ENCODE results near the gene REV3L. TPM values are rescaled to one million over a fixed set of nuclear protein-coding genes. Genes with fewer than 3 reads are reported as not detected.

Gene REV3L
- total and polyA plus RNA-seq, 8 donors = 29.3 to 68.6 (median 57.4) TPM

GRCh38 chr6:111461860-111462259 lies 21.2 kb downstream of the REV3L start:
- Histone ChIP-seq H3K9me3 (peaks cover 0 to 10% of the 10 kb centered on the region in 2 donors), H3K27ac (no peak overlapping the region), H3K36me3 (peaks cover 0 to 7% of the 10 kb centered on the region in 2 donors), H3K4me3 (no peak overlapping the region), H3K27me3 (no peaks in the 10 kb centered on the region), H3K4me1 (peaks cover 18 to 25% of the 10 kb centered on the region in 2 donors)
- no peak for TF ChIP-seq CTCF (IDR thresholded peaks at IDR 0.05)
- ATAC-seq (peak; percentile 14), DNase-seq (no peak)
- intact Hi-C loops (cut with DNase I) = no loop called here

- no peak for DNase-seq
- H3K4me1 ChIP-seq = peaks cover 18 to 25% of the 10 kb centered on the region in 2 donors
- peaks cover 0 to 10% of the 10 kb centered on the region in 2 donors for H3K9me3 ChIP-seq
- no peaks in the 10 kb centered on the region for H3K27me3 ChIP-seq
- H3K4me3 ChIP-seq = no peak overlapping the region
- ATAC-seq = no peak
- H3K36me3 ChIP-seq = peaks cover 0 to 7% of the 10 kb centered on the region in 2 donors
- no peak for TF ChIP-seq CTCF (IDR thresholded peaks at IDR 0.05)
- intact Hi-C loops (cut with DNase I) = no loop called here
- no peak overlapping the region for H3K27ac ChIP-seq
Measured at GRCh38 chr6:111458670-111459232, 24.3 kb downstream of the REV3L start.

- DNase-seq (peak in 1 of 4 donors; percentile 44), ATAC-seq (no peak)
- intact Hi-C loops (cut with DNase I) = no loop called here
- Histone ChIP-seq H3K27me3 (no peaks in the 10 kb centered on the region), H3K4me3 (no peak overlapping the region), H3K4me1 (peaks cover 0 to 3% of the 10 kb centered on the region in 2 donors), H3K9me3 (peaks cover 0 to 10% of the 10 kb centered on the region in 2 donors), H3K27ac (no peak overlapping the region), H3K36me3 (peaks cover 0 to 7% of the 10 kb centered on the region in 2 donors)
- no peak for TF ChIP-seq CTCF (IDR thresholded peaks at IDR 0.05)
Measured at GRCh38 chr6:111456208-111456607, 26.8 kb downstream of the REV3L start.

GRCh38 chr6:111450636-111451035 lies 32.4 kb downstream of the REV3L start:
- peaks cover 0 to 6% of the 10 kb centered on the region in 2 donors for H3K4me1 ChIP-seq
- no peaks in the 10 kb centered on the region for H3K36me3 ChIP-seq
- intact Hi-C loops (cut with DNase I) = no loop called here
- no peak for DNase-seq
- TF ChIP-seq CTCF (IDR thresholded peaks at IDR 0.05) = no peak
- no peak for ATAC-seq
- H3K9me3 ChIP-seq = no peaks in the 10 kb centered on the region
- H3K4me3 ChIP-seq = no peak overlapping the region
- no peaks in the 10 kb centered on the region for H3K27me3 ChIP-seq
- no peak overlapping the region for H3K27ac ChIP-seq

GRCh38 chr6:111450087-111450486 lies 32.9 kb downstream of the REV3L start:
- intact Hi-C loops (cut with DNase I) = no loop called here
- Histone ChIP-seq H3K4me1 (peaks cover 0 to 9% of the 10 kb centered on the region in 2 donors), H3K4me3 (no peak overlapping the region), H3K9me3 (no peaks in the 10 kb centered on the region), H3K27me3 (no peaks in the 10 kb centered on the region), H3K36me3 (no peaks in the 10 kb centered on the region), H3K27ac (no peak overlapping the region)
- TF ChIP-seq CTCF (IDR thresholded peaks at IDR 0.05) = no peak
- no peak for DNase-seq
- no peak for ATAC-seq

Measured in left lung (tissue), 10 donors.